Measurements from ENCODE around the gene BMP2K.
A peak's percentile ranks its signal among the peaks of the same experiment; 100 is the strongest.
"Not testable (repeated sequence)": the region's sequence is repeated elsewhere in the genome, so short reads cannot be mapped to it uniquely, and the experiment has no call there.

Gene BMP2K

DNA sequence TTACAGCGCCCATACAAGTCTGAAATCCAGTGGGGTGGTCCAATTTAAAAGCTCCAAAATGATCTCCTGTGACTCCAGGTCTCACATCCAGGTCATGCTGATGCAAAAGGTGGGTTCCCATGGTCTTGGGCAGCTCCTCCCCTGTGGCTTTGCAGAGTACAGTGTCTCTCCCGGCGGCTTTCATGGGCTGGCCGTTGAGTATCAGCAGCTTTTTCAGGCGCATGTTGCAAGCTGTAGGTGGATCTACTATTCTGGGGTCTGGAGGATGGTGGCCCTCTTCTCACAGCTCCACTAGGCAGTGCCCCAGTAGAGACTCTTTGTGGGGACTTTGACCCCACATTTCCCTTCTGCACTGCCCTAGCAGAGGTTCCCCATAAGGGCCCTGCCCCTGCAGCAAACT lies 92.6 kb downstream of the BMP2K start:
- not testable (repeated sequence) for DNase-seq

DNA sequence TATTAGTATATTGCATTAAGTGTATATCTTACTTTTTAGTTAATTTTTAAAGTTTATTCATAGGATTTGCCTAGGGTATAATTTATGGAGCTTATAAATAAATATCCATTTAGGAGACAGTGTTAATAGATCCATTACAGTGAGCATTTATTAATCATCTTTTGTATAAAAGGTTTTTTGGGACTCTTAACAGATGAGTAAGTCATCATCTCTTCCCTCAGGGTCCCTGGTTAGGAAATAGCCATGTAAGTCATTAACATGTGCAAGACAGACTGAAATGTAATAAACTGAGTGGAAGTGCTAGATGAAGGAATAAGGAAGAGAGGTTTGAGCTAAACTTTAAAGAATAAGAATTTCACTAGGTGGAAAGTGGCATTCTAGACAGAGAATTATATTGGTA lies 93.9 kb downstream of the BMP2K start:
- no peak for DNase-seq

DNA sequence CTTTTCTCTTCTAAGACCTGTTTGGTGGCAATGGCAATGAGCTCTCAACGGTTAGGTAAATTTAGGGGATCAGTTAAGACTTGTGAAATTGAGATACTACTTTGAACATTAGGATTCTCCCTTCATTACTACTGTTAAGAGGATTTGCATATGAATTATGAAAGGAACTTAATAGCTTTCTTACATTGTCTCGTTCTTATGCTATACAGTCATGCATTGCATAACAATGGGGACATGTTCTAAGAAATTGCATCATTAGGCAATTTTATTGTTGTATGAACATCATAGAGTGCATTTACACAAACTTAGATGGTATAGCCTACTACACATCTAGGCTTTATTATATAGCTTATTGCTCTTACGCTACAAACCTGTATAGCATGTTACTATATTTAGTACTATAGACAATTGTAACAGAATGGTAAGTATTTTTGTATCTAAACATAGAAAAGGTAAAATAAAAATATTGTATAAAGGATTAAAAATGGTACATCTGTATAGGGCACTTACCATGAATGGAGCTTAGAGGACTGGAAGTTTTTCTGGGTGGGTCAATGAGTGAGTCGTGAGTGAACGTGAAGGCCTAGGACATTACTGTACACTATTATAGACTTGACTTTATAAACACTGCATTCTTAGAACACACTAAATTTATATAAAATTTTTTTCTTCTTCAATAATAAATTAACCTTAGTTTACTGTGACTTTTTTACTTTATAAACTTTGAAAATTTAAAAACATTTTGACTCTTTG lies 100.6 kb downstream of the BMP2K start:
- no peak for DNase-seq

DNA sequence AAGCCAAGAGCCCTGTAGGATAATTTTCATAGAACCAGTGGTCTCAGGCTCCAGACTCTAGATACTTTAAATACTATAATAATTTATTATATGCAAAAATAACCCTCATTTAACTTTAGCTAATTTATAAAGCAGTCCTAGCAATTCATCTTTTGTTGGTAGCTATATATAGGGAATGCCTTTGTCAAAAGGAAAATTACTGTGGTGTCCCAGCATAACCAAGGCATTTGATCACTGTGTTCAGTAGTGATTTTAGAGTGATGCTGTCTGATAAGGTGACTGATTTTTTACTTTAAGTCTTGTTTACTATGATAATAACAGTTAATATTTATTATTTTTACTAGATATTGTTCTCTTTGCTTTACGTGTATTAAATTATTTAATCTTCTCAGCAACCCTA lies 101.9 kb downstream of the BMP2K start:
- DNase-seq = no peak

DNA sequence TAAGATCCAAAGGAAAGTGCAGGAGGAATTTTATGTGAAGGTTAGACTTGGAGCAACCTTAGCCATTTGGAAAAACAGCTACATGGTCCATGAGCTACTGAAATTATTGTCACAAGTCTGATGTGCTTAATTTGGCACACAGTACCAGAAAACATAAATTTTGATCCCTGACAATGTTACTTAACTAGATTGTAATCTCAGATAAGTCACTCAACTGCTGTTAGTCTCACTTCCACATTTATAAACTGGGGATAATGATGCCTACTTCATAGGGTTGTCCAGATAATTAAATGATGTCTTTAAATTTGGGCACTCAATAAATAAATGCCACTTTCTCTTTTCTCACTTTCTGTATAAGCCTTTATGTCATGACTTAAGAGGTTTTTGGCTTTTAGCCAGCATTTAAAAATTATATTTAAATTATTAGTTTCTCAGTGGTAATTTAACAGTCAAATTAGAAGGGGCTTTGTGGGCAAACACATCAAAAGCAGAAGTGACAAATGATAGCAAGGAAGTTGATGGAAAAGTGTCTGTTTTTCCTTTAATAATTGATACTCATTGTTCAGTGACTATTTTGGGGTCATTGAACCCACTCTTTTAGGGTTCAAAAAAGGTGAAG lies 104.8 kb downstream of the BMP2K start:
- DNase-seq = no peak

DNA sequence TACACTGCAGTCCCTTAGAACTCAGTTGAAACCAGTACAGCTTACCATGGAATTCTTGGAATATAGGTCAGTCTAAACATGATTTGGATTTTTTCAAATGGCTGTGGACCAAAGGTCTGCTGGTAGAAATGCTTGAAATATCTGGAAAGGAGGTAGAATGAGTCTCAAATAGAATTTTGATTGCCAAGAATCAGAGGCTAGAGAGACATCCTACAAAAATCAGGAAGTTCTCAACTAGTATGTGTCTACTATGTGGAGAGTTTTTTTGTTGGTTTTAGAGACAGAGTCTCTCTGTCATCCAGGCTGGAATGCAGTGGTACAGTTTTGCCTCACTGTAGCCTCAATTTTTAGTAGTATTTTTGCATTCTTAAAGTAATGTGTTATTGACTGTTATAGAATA lies 109.4 kb downstream of the BMP2K start:
- DNase-seq = no peak

DNA sequence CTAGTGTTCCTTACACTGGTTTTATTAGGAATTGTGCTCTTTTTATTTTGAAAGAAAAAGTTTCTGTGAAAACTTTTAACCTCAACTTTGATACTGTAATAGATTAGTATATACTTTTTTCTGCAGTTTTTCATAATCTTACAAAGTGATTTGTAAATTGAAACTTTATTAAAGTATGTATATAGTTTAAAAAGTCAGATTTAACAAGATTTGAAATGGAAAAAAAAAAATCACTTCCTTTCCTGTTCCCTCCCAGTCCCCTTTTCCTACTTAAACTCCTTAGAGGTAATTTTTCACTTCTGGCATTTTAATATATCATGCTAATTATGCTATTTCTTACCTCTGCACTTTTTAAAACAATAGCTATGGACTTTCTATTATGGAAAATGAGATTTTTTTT lies 113.8 kb downstream of the BMP2K start:
- no peak for DNase-seq

DNA sequence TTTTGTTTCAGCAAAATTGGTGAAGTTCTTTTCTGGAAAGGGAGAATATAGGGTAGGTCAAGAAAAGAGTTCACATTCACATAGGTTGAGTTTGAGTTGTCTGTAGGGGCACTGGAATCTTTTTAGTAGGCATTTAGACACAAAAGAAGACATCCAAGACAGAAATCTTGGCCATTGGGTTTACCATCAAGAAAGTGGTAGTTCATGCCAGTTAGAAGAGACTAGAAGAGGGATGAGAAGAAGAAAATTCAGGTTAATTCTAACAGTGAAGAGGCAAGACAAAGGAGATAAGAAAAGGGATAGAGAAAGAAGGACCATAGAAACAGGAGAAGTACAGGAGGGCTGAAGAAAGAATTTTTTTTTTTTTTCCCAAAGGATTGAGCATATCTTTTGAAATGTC lies 123.2 kb downstream of the BMP2K start:
- no peak for DNase-seq

DNA sequence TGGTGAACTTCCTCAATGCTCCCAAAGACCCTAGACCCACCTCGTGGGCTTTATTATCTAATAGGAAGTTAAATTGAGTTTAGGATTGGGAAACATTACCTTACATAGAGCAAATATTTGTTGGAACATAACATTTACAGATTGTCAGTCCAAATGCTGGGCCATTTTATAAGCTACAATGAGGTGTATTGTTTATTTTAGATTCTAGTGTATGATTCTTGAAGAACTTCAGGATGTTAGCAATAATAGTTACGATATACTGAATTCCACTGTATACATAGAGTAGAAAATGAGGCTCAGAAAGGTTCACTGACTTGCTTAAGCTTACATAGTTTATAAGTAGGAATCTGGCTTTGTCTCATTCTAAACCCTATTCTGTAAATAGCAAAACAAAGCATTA lies 125.7 kb downstream of the BMP2K start:
- no peak for DNase-seq

DNA sequence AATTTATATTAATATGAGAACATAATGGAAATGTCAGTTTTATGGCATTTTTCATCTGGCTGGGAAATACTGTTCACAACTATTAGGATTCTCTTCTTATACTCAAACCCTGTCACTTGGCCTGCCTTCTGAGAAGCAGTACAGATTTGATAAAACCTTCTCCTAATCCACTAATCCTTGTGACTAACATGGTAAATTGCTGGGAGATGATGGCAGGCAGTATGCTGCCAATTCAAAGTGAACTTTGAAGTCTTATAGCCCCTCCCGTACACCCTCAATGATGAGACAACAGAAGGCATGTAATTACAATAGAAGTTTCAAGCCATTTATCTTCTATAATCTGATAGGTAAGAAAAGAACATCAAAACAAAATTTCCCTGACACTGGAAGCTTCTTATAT lies 126.1 kb downstream of the BMP2K start:
- DNase-seq = no peak

DNA sequence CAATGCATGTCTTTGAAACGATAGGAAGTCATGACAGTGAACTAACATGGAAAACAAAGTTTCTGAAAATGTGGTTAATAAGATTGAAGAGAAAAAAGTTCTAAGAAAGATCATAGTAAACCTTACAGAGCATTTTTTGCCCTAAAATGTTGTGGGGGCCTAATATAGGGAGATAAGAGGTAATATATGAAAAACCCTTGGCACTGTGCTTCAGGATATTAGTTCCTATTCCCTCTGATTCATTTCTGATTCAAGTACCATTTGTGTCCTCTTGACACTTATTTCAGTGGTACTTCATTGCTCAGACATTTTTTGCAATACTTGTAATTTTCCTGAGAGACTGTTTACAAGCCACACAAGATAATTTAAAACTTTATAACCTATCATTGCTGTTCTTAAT lies 128.0 kb downstream of the BMP2K start:
- DNase-seq = no peak

DNA sequence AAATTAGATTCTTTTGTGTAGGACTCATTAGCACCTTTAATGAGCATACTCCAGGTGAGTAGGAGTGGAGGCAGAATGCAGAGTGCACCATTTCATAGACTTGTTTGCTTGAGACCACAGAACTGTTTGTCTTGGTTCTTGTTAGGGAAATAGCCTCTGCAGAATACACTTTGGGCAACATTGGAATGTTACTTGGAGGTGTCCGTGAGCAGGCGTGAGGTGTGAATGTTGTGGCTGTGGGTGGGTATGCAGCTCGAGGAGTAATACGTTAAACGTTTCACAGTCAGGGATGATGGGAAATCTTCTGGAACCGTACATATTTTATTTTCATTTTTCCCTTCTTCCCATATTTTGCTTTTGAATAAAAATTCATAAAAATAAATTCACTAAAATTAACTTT lies 131.5 kb downstream of the BMP2K start:
- no peak for DNase-seq

DNA sequence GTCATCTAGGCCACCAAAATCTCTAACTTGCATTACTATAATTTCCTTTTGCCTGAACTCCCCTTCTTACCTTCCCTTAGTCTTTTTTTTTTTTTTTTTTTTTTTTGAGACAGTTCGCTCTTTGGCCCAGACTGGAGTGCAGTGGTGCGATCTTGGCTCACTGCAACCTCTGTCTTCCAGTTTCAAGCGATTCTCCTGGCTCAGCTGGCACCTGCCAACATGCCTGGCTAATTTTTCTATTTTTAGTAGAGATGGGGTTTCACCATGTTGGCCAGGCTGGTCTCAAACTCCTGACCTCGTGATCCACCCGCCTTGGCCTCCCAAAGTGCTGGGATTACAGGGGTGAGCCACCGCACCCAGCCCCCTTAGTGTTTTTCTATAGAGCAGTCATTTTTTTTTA lies 132.8 kb downstream of the BMP2K start:
- not testable (repeated sequence) for DNase-seq

DNA sequence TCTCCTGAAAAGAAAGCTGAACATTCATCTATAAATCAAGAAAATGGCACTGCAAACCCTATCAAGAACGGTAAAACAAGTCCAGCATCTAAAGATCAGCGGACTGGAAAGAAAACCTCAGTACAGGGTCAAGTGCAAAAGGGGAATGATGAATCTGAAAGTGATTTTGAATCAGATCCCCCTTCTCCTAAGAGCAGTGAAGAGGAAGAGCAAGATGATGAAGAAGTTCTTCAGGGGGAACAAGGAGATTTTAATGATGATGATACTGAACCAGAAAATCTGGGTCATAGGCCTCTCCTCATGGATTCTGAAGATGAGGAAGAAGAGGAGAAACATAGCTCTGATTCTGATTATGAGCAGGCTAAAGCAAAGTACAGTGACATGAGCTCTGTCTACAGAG lies 134.5 kb downstream of the BMP2K start:
- DNase-seq = no peak

DNA sequence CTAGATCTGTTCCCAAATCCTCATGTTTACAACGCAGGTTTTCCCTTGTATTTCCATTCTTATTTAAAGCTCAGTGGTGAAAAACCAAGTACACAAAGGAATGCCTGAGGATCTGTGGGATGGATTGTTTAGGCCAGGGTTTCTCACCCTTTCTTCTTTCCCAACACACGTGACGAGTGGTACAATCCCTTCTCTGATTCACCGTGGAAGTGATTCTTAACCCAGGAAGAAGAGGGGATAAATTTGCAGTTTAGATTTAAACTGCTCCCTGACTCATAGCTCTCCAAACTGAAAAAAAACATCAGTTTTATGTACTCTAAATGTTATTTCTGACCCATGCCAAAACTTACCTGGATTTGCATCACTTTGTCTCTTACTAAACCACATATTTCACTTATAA lies 146.1 kb downstream of the BMP2K start:
- no peak for DNase-seq

DNA sequence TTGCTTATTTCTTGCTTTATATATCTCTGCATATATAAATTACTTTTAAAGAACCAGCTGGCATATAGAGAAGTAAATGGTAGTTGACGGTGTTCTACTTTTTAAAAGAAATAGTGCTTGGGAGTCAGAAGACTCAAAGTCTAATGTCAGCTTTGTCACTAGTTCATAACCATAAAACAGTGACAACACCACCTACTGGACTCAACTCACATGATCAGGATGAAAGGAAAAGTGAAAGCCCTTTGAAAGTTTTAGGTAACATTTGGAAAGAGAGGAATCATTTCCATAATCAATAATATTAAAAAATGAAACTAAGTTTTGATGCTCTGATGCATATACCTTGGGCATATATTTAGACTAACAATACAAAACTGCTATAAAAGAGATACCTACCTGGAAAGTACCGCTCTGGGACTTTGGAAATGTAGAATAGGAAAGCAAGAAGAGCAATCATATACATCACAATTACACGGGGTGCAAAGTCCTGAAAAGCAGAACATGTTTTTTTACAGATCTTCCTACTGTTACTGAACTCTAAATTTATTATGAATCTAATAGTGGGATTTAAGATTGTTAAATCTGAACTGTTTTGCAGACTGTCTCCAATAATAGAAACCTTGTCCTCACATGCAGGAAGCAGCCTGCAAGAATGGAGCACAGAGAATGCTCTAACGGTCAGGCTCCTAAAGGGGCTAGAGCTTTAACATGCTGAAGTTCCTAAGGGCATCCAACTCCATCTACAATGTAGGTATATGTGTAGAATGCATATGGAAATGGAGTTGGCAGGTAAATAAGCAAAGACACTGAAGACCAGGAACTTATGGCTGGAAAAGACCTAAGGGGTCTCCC lies 147.5 kb downstream of the BMP2K start:
- no peak for DNase-seq

DNA sequence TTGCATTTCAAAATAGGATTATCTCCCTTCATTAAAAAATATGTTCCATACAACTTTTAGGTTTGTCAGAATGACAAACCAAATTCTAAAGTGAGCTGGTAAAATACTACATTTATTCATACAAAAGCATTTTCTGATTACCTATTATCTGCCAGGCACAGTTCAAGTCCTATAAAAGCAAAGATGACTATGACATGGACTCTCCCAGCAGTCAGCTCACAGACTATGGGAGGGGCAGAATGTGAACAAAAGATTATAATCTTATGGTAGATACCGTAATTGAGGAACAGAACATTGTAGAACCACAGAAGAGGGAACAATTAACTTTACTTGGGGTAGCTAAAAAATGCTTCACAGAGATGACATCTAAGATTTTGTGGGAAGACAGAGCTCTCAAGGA lies 150.7 kb downstream of the BMP2K start:
- DNase-seq = no peak

DNA sequence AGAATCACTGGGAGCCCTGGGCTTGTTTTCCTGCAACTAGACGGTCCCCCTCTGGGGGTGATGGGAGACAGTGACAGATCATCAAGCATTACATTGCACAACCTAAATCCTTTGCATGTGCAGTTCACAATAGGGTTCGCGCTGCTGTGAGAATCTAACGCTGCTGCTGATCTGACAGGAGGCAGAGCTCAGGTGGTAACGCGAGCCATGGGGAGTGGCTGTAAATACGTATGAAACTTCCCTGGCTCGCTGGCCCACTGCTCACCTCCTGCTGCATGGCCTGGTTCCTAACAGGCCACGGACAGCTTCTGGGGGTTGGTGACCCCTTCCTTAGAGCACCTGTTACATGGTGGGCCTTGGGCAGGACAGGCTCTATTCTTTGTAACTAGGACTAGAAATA lies 152.7 kb downstream of the BMP2K start:
- DNase-seq = no peak

DNA sequence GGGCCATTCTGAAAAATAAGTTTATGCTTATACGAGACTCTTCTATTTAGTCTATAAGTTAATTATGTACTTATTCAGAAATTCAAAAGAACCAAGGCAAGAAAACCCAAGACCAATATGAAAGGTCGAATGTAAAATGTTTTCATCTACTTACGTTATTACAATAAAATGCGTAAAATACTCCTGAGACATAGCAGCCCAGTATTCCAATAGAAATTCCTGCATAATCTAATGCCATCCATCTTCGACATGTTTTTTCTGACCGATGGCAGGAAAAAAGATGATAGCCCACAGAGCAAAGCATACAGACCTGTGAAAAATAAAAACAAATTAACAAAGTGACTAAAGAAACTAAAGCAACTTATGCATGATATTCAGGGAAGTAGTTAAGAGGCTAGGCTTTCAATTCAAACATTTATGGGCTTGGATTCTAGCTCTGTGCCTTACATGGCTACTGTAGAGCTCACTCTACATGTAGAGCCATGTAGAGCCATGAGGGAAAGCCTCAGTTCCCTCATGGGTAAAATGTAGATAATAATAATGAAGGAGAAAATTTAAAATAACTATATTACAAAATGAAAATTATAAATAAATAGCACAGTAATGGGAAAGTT lies 154.0 kb downstream of the BMP2K start:
- DNase-seq = no peak

DNA sequence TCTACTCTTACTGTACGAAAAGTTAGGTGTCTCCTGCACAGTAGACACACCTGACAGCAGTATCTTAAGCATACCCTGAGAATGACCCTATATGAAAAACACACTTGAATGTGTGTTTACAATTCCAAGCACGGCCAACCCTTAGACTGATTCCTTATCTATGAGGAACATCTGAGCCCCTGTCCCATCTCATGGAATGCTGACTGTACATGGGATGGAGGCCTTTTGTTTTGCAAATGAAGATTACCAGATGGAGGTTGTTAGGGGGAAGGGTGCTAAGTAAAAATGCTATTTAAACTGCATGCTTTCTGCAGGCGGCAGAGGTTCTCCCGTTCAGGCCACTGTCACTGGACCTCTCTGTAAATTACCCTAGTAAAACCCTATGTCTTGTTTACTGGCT lies 160.8 kb downstream of the BMP2K start:
- DNase-seq = no peak

DNA sequence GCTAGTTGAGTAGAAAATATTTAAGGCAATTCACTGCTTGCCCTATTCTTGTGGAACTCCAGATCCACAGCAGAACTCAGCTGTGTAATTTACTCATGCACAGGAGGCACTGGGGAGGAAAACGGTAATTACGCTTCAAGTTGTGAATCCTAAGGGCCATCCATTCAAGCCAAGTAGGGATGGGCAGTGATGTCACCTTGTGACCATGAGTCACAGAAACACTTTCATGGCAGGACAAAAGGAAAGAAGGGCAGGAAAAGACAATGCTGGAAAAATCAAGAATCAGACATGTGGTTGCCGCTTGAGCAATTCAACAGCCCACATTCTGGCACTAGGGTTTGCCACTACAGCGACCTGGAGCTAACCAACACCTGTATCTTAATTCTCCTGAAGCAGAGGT lies 161.7 kb downstream of the BMP2K start:
- DNase-seq = peak; percentile 36

DNA sequence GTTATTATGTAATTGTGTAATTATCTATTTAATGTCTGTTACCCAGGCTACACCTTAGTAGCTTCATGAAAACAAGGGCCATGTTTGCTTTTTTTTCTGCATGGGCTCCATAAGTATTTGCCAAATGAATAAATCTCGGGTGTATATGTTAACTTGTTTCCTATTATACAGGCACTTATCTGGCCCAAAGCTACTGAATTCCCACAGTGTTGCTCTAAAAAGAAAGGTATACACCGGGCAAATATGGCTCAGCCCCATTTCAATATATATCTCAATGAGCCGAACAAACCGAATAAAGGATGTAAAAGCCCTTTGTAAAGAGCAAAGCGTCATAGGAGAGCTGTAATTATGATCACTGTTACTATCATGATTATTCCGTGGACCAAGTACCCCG lies 162.3 kb downstream of the BMP2K start:
- DNase-seq = no peak

DNA sequence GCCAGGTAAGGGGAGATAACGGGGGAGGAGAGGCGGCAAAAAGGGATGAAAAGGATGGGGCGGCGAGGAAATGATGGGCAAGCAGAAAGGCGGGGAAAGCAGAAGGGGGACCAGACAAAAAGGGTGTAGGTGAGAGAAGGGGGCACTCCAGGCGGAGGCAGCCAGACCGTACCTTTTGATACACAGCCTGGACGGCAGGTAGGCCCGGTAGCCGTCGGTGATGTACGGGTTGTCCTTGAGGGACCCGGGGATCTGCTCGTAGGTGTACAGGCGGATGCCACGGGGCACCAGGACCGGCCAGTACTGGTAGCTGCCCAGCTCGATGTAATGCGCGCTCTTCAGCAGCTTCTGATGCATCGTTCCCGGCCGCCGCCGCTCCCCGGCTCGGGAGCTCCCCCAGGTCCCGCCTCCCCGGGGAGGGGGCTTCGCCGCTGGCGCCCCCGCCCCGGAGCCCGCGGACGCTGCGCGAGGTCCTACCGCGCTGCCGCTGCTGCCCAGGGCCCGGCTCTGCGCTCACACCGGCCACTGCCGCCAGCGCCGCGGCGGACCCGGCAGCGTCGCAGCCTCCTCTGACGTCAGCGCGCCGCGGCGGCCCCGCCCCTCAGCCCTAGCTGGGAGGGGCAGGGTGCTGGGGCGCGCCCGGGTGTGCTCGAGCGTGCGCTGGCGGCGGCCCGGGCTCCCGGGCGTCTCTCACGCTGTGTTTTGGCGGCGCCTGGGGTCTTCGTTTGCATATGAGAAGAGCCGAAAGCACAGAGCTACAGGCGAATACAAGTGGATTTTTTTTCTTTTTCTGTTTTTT lies 162.9 kb downstream of the BMP2K start, which contains the start of gene PAQR3:
Gene PAQR3, minus strand, starts transcription at position 571 of the 799 bp plus-strand sequence. Its CDS starts 214 bp downstream, at position 357.
- peak; percentile 61 for DNase-seq

All from NCI-H2227 treated with DMSO at 0.1 percent for 48 hours (cell line).